Peyer's patch (tissue), 4 donors: ENCODE results near the gene ORC1. TPM values are rescaled to one million over a fixed set of nuclear protein-coding genes. Genes with fewer than 3 reads are reported as not detected.

Experiments used
- DNase-seq, 3 donors: peaks; one replicate each; pipeline ENCODE4 v3.0.0-alpha.2; 2017 to 2019
- H3K27ac ChIP-seq, 4 donors: fragments of 200-600 bp; sonication (generic); one replicate each; pipeline ENCODE4 v1.5.1; 2016 to 2019
- H3K27me3 ChIP-seq, 2 donors: fragments of 200-600 bp; sonication (generic); one replicate each; pipeline ENCODE4 v1.5.1; 2019
- H3K36me3 ChIP-seq, 3 donors: fragments of 200-600 bp; sonication (generic); one replicate each; pipeline ENCODE4 v1.5.1; 2016 to 2019
- H3K4me1 ChIP-seq, 4 donors: fragments of 200-600 bp; sonication (generic); one replicate each; pipeline ENCODE4 v1.5.1; 2016 to 2019
- H3K4me3 ChIP-seq, 4 donors: fragments of 200-600 bp; sonication (generic); 1 replicate in 3 of 4; 2 replicates in 1 of 4; pipeline ENCODE4 v1.5.1; 2016 to 2019; ENCODE audit warnings: mild to moderate bottlenecking in 1 of 4
- H3K9me3 ChIP-seq, 4 donors: fragments of 200-600 bp; sonication (generic); one replicate each; pipeline ENCODE4 v1.5.1; 2016 to 2019; ENCODE audit warnings: mild to moderate bottlenecking in 1 of 4
- POLR2A ChIP-seq, 2 donors: fragments of 450-650 bp; IDR thresholded peaks; one replicate each; pipeline ENCODE4 v1.5.1; 2017; ENCODE audit warnings: antibody characterized with exemption in 2 of 2, mild to moderate bottlenecking in 2 of 2, moderate library complexity in 2 of 2
- total RNA-seq, 4 donors: library from RNA; depleted of rRNA; stranded (reverse); fragments of >200 nt; gene quantifications; one replicate each; pipeline ENCODE4 v1.1.0, GENCODE V29; 2016
- TF ChIP-seq, protein P1 (sequence below), 6 experiments: fragments of 450-650 bp in 4 of 6; fragments of 200-600 bp in 2 of 6; sonication (generic) in 1 of 6; IDR thresholded peaks; one replicate each; pipeline ENCODE4 v1.5.1; 2017 to 2019; ENCODE audit warnings: antibody characterized with exemption in 6 of 6, mild to moderate bottlenecking in 3 of 6, moderate library complexity in 1 of 6

The ORC1 gene
- 10 to 100 TPM in 1 of 4 donors, 1 to 10 TPM in 3; 1.5 to 19.0 (median 3.7) TPM for total RNA-seq

DNA sequence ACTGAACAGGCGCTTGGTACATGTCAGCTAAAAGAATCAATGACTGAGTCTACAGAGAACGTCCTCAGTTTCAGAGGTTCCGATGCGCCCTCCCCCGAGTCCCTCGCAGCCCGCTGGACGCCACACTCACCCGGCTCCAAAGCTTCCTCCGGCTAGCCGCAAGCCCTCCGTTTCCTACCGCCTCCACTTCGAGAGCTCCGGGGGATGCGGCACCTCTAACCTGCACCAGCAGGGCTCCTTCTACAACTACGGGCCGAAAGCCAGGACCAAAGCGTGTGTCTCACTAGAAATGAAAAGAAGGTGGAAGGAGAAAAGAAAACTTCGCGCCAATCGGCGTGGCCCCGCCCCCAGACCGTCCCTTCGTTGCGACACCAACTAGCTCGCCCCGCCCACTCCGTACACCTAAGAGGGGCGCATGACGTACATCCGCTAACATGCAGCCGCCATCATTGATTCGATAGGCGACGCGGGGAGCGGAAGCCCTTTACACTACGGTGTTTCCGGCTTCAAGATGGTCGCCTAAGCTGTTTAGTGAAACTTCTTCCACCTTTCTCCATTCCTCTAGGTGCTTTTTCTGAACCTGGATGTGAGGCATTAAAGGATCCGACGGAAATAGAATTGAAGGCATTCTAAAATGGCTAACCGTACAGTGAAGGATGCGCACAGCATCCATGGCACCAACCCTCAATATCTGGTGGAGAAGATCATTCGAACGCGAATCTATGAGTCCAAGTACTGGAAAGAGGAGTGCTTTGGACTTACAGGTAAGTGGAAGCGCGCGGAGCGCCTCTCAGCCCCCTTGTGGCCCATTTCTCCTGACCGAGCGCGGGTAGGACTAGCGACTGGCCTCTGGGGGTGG, at the start of gene ORC1, which contains the start of gene PRPF38A:
ORC1 (minus strand) TSS at position 308 of the 859 bp plus-strand sequence. CDS start 2,200 bp downstream, outside the sequence.
PRPF38A (plus strand) TSS at position 487 of the 859 bp plus-strand sequence; CDS start at position 635, 148 bp downstream.
- Histone ChIP-seq H3K9me3 (no peaks in the 10 kb centered on the region), H3K4me3 (peak within 1 kb of the TSS; percentile 72 to 86 (median 78)), H3K27ac (peak within 1 kb of the TSS; percentile 86 to 95 (median 93)), H3K27me3 (no peaks in the 10 kb centered on the region), H3K36me3 (peaks cover 0 to 28% (median 0%) of the 10 kb centered on the region in 3 donors), H3K4me1 (peaks cover 0 to 28% (median 8%) of the 10 kb centered on the region in 4 donors)
- TF ChIP-seq, protein P1, sequence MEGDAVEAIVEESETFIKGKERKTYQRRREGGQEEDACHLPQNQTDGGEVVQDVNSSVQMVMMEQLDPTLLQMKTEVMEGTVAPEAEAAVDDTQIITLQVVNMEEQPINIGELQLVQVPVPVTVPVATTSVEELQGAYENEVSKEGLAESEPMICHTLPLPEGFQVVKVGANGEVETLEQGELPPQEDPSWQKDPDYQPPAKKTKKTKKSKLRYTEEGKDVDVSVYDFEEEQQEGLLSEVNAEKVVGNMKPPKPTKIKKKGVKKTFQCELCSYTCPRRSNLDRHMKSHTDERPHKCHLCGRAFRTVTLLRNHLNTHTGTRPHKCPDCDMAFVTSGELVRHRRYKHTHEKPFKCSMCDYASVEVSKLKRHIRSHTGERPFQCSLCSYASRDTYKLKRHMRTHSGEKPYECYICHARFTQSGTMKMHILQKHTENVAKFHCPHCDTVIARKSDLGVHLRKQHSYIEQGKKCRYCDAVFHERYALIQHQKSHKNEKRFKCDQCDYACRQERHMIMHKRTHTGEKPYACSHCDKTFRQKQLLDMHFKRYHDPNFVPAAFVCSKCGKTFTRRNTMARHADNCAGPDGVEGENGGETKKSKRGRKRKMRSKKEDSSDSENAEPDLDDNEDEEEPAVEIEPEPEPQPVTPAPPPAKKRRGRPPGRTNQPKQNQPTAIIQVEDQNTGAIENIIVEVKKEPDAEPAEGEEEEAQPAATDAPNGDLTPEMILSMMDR (IDR thresholded peaks at IDR 0.05), result peak in 4 of 6 experiments; percentile 33 to 70 (median 62)
- TF ChIP-seq POLR2A (IDR thresholded peaks at IDR 0.05), result peak; percentile 66 to 73
- peak; percentile 98 to 100 (median 99) for DNase-seq

DNA sequence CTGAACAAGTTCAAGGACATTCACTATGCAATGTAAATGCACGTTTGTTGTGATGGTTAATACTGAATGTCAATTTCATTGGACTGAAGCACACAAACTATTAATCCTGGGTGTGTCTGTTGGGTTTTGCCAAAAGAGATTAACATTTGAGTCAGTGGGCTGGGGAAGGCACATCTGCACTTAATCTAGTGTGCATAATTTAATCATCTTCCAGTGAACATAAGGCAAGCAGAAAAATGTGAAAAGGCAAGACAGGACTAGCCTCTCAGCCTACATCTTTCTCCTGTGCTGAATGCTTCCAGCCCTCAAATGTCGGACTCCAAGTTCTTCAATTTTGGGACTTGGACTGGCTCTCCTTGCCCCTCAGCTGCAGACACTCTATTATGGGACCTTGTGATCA, 40.2 kb upstream of the ORC1 start:
- peaks cover 0 to 32% (median 0%) of the 10 kb centered on the region in 3 donors for H3K36me3 ChIP-seq
- H3K4me1 ChIP-seq, result no peaks in the 10 kb centered on the region
- H3K4me3 ChIP-seq, result no peak overlapping the region
- no peaks in the 10 kb centered on the region for H3K9me3 ChIP-seq
- DNase-seq, result no peak
- H3K27ac ChIP-seq, result no peak overlapping the region
- no peaks in the 10 kb centered on the region for H3K27me3 ChIP-seq
- no peak for TF ChIP-seq POLR2A (IDR thresholded peaks at IDR 0.05)
- TF ChIP-seq, protein P1 (IDR thresholded peaks at IDR 0.05), result no peak

DNA sequence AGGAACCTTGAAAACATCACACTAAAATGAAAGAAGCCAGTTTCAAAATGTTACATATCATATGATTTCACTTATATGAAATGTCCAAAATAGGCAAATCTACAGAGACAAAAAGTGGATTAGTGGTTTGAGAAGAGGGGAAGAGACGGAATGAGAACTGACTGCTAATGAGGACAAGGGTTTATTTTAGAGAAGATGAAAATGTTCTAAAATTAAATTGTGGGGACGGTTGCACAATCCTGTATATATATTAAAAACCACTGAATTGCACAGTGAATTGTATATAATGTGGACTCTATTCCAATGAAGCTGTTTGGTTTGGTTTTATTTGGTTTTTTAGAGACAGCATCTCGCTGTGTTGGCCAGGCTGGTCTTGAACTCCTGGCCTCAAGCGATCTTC, 35.8 kb upstream of the ORC1 start:
- no peak overlapping the region for H3K4me3 ChIP-seq
- no peak for DNase-seq
- no peaks in the 10 kb centered on the region for H3K9me3 ChIP-seq
- no peak overlapping the region for H3K27ac ChIP-seq
- H3K27me3 ChIP-seq, result no peaks in the 10 kb centered on the region
- peaks cover 0 to 43% (median 0%) of the 10 kb centered on the region in 3 donors for H3K36me3 ChIP-seq
- H3K4me1 ChIP-seq, result no peaks in the 10 kb centered on the region
- TF ChIP-seq, protein P1 (IDR thresholded peaks at IDR 0.05), result no peak
- TF ChIP-seq POLR2A (IDR thresholded peaks at IDR 0.05), result no peak

DNA sequence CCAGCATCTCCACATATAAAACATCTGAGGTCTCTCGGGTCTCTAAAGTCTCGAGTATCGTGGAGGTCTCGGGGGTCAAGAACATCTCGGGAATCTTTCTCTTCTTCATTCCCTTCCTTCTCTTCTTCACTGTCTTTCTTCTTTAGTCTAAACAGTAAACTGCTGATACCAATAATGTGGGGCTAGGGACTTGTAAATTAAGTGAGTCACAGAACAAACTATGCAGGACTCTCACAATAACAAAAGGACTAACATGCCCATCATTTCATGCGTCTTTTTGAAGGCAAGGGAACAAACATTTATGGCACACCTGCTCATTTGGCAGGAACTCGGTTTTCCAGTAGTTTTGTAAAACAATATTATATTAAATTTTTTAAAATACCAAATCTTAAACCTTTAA, 32.6 kb upstream of the ORC1 start:
- H3K27me3 ChIP-seq, result no peaks in the 10 kb centered on the region
- H3K27ac ChIP-seq, result no peak overlapping the region
- peaks cover 0 to 52% (median 0%) of the 10 kb centered on the region in 3 donors for H3K36me3 ChIP-seq
- no peaks in the 10 kb centered on the region for H3K9me3 ChIP-seq
- TF ChIP-seq, protein P1 (IDR thresholded peaks at IDR 0.05), result no peak
- TF ChIP-seq POLR2A (IDR thresholded peaks at IDR 0.05), result no peak
- H3K4me1 ChIP-seq, result no peaks in the 10 kb centered on the region
- DNase-seq, result no peak
- H3K4me3 ChIP-seq, result no peak overlapping the region

DNA sequence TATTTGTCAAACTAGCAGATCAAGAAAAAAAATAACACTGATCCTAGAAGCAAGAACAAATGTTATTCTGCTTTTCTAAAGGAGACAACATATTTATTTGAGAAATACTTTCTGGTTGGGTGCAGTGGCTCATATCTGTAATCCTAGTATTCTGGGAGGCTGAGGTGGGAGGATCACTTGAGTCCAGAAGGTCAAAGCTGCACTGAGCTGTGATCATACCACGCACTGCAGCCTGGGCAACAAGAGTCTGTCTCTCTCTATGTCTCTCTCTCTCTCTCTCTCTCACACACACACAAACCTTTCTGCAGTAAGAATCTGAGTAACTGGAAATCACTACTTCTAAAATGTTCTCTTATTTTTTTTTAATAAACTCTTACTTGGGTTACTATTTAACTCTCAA, 31.4 kb upstream of the ORC1 start:
- DNase-seq, result no peak
- Histone ChIP-seq H3K4me3 (no peak overlapping the region), H3K9me3 (no peaks in the 10 kb centered on the region), H3K27ac (no peak overlapping the region), H3K27me3 (no peaks in the 10 kb centered on the region), H3K36me3 (peaks cover 0 to 58% (median 0%) of the 10 kb centered on the region in 3 donors), H3K4me1 (no peaks in the 10 kb centered on the region)
- TF ChIP-seq, protein P1 (IDR thresholded peaks at IDR 0.05), result no peak
- no peak for TF ChIP-seq POLR2A (IDR thresholded peaks at IDR 0.05)
